ENCODE measurements around the gene CABP7.

- TF ChIP-seq POLR2AphosphoS5 (IDR thresholded peaks at IDR 0.05; ENCODE audit: borderline replicate concordance, low read depth, low read length) = no peak
- no peak for TF ChIP-seq EZH2 (IDR thresholded peaks at IDR 0.05)
- TF ChIP-seq FOXP2 (optimal IDR thresholded peaks at IDR 0.05; ENCODE audit: control extremely low read depth, extremely low read length, insufficient read depth) = no peak
Observed at GRCh38 chr22:29704528-29705285, 15.1 kb upstream of the CABP7 start.
